Keratinocyte (primary cell): ENCODE results near the gene TMEM238. TPM values are rescaled to one million over a fixed set of nuclear protein-coding genes. Genes with fewer than 3 reads are reported as not detected.

ENCODE experiments used
- DNase-seq: peaks from one replicate; pipeline ENCODE4 v3.0.0-alpha.2; 2011; ENCODE audit warnings: low read depth, missing footprints, low spot score
- FAIRE-seq: peaks from 2 replicates; lab custom pipeline; 2011; peaks lifted over from hg19 to GRCh38; lab: Jason Lieb, UNC
- H2AFZ ChIP-seq: 2 replicates; pipeline ENCODE4 v1.6.0; 2012; ENCODE audit warnings: low read length, control low read depth, inconsistent platforms; ENCODE audit not compliant: control insufficient read depth
- H3K27ac ChIP-seq: 2 replicates; pipeline ENCODE4 v1.5.1; 2011; ENCODE audit warnings: low read length; ENCODE audit not compliant: control insufficient read depth, insufficient read depth
- H3K27me3 ChIP-seq: 3 replicates; pipeline ENCODE4 v1.6.0; 2011; ENCODE audit warnings: low read length; ENCODE audit not compliant: control insufficient read depth, insufficient read depth; ENCODE audit errors: extremely low read depth
- H3K36me3 ChIP-seq, 2 experiments: 2 replicates in 1 of 2; 3 replicates in 1 of 2; pipeline ENCODE4 v1.5.1; 2011; ENCODE audit warnings: low read length in 2 of 2, mild to moderate bottlenecking in 1 of 2; ENCODE audit not compliant: control insufficient read depth in 2 of 2, insufficient read depth in 2 of 2; ENCODE audit errors: extremely low read depth in 1 of 2
- H3K4me1 ChIP-seq: 3 replicates; pipeline ENCODE4 v1.5.1; 2011; ENCODE audit warnings: low read length; ENCODE audit not compliant: control insufficient read depth, insufficient read depth; ENCODE audit errors: extremely low read depth
- H3K4me2 ChIP-seq: 3 replicates; pipeline ENCODE4 v1.6.0; 2011; ENCODE audit warnings: low read depth, low read length; ENCODE audit not compliant: control insufficient read depth, insufficient read depth; ENCODE audit errors: extremely low read depth
- H3K4me3 ChIP-seq, 3 experiments: fragments of 200-600 bp in 1 of 3; sonication (generic) in 1 of 3; 2 replicates in 2 of 3; 3 replicates in 1 of 3; pipeline ENCODE4 v1.5.1; 2011 to 2016; ENCODE audit warnings: low read length in 3 of 3, mild to moderate bottlenecking in 3 of 3, control low read depth in 2 of 3, inconsistent platforms in 1 of 3, low read depth in 1 of 3, mixed read lengths in 1 of 3, mixed run types in 1 of 3, moderate library complexity in 1 of 3; ENCODE audit not compliant: control insufficient read depth in 2 of 3, insufficient read depth in 2 of 3; ENCODE audit errors: extremely low read depth in 1 of 3
- H3K79me2 ChIP-seq: 2 replicates; pipeline ENCODE4 v1.6.0; 2012; ENCODE audit warnings: low read length; ENCODE audit not compliant: control insufficient read depth, insufficient read depth
- H3K9ac ChIP-seq: 3 replicates; pipeline ENCODE4 v1.6.0; 2011; ENCODE audit warnings: low read length; ENCODE audit not compliant: control insufficient read depth, insufficient read depth; ENCODE audit errors: extremely low read depth
- H3K9me1 ChIP-seq: 3 replicates; pipeline ENCODE4 v1.6.0; 2011; ENCODE audit warnings: low read length; ENCODE audit not compliant: control insufficient read depth, insufficient read depth; ENCODE audit errors: extremely low read depth
- H3K9me3 ChIP-seq: 2 replicates; pipeline ENCODE4 v1.5.1; 2012; ENCODE audit warnings: low read depth, low read length; ENCODE audit not compliant: control insufficient read depth
- H4K20me1 ChIP-seq: 3 replicates; pipeline ENCODE4 v1.6.0; 2011; ENCODE audit warnings: low read length; ENCODE audit not compliant: control insufficient read depth, insufficient read depth; ENCODE audit errors: extremely low read depth
- EZH2 ChIP-seq: IDR thresholded peaks from one replicate; pipeline ENCODE4 v1.6.1; 2012; ENCODE audit warnings: inconsistent platforms, mild to moderate bottlenecking, low read length, moderate library complexity
- dilution Hi-C: fragments of 300-500 bp; cut with MboI; formaldehyde crosslinking; loops from one replicate; pipeline ENCODE4 v1.7.0; 2020; ENCODE audit warnings: low sequenced_read_pairs; ENCODE audit not compliant: extremely low pct_ligation_motif_present
- polyA minus RNA-seq, 3 experiments: library from RNA; depleted of rRNA, polyadenylated mRNA; stranded (reverse); fragments of >200 nt; gene quantifications; 1 replicate in 1 of 3; 2 replicates in 1 of 3; 3 replicates in 1 of 3; pipeline ENCODE4 v1.2.3, GENCODE V29; 2011
- polyA plus RNA-seq, 5 experiments: library from polyadenylated mRNA; depleted of rRNA in 3 of 5; stranded (reverse) in 3 of 5; stranded (forward) in 1 of 5; unstranded in 1 of 5; fragments of >200 nt; gene quantifications; 1 replicate in 1 of 5; 2 replicates in 3 of 5; 3 replicates in 1 of 5; pipeline versions ENCODE4 v1.2.1 to v1.2.3, GENCODE V29; 2011 to 2012; ENCODE audit warnings: missing spikeins in 2 of 5, low read depth in 1 of 5, low replicate concordance in 1 of 5
- TF ChIP-seq, protein P1 (sequence below), 3 experiments: IDR thresholded peaks in 1 of 3; conservative IDR thresholded peaks in 1 of 3; optimal IDR thresholded peaks in 1 of 3; 2 replicates in 2 of 3; 3 replicates in 1 of 3; pipeline versions ENCODE3 to v1.5.1; 2011; ENCODE audit warnings: low read length in 3 of 3, mild to moderate bottlenecking in 3 of 3, moderate library complexity in 2 of 3, control low read depth in 1 of 3, inconsistent platforms in 1 of 3; ENCODE audit not compliant: insufficient read depth in 2 of 3; ENCODE audit errors: extremely low read depth in 1 of 3

TMEM238 gene, protein sequence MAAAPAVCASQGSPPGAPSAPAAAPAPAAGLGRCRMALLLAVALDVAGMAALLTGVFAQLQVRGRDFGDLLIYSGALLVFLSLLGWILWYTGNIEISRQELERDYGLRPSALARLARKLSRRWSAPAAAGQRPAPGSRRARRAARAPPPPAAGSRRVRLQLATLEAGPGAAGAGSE
- polyA plus RNA-seq (0.23 to 0.31 TPM (median 0.24 TPM) in 3 replicates), polyA minus RNA-seq (0.33 TPM in 1 of 3 replicates, not detected in the others)
- polyA plus RNA-seq (2011; ENCODE audit: low read depth): 1.7 TPM
- 0.08 TPM in 1 of 2 replicates, not detected in the other for polyA plus RNA-seq (2011; cell fraction: cytosol; rRNA removed)
- not detected in 2 replicates for polyA plus RNA-seq (2011; cell fraction: nucleus; rRNA removed)
- 1.1 and 1.7 TPM in 2 replicates for polyA plus RNA-seq (2012; ENCODE audit: low replicate concordance)
- 4.8 TPM for polyA minus RNA-seq (2011; cell fraction: cytosol; rRNA and poly(A)+ RNA removed)
- polyA minus RNA-seq (2011; cell fraction: nucleus; rRNA and poly(A)+ RNA removed): 0.42 TPM in 1 of 2 replicates, not detected in the other

DNA sequence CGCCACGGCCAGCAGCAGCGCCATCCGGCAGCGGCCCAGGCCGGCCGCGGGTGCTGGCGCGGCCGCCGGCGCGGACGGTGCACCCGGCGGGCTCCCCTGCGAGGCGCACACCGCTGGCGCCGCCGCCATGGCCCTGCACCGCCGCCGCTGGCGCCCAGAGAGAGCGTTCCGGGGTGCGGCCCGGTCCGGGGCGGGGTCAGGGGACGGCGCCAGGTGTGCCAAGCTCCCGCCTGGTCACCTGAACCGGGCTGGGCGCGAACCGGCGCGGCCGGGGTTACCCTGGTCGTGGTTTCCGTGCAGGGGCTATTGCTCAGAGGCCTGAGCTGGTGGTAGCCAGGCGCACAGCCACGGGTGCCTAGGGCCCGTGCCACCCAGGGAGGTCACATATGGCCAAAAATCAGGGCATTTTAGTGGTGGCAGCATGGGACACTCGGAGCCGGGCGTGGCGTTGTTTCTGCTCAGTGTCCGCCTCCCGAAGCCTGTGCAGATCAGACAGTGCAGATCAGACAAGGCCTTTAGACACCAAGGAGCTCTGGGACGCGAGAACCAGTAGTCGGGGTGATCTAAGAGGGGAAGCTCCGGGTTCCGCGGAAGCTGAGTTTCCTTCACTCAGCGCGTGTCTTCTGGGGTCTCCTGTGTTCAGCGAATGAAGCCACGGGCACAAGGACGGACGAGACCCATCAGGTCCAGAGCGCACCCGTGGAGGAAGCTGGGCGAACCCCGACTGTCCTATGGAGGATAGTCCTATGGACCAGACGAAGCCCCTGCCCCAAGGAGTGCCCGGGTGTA is at the start of gene TMEM238:
Gene TMEM238 (minus strand): TSS at position 162 of the 789 bp plus-strand sequence. CDS start 33 bp downstream, at position 129.
- Histone ChIP-seq H3K9me1 (peaks cover 12% of the 10 kb centered on the region), H3K27ac (peak within 1 kb of the TSS; percentile 95), H3K79me2 (peaks cover 41% of the 10 kb centered on the region), H3K9me3 (no peaks in the 10 kb centered on the region), H3K27me3 (no peaks in the 10 kb centered on the region), H3K4me2 (peak within 1 kb of the TSS; percentile 93), H3K4me1 (peaks cover 25% of the 10 kb centered on the region), H4K20me1 (peaks cover 31% of the 10 kb centered on the region), H3K9ac (peak within 1 kb of the TSS; percentile 92), H2AFZ (peak within 1 kb of the TSS; percentile 87), H3K36me3 (peaks cover 21 to 34% of the 10 kb centered on the region in 2 experiments), H3K4me3 (peak within 1 kb of the TSS; percentile 76 to 97 (median 77))
- no peak for DNase-seq
- dilution Hi-C loops: no loop called here
- FAIRE-seq: no peak
- TF ChIP-seq, protein P1, sequence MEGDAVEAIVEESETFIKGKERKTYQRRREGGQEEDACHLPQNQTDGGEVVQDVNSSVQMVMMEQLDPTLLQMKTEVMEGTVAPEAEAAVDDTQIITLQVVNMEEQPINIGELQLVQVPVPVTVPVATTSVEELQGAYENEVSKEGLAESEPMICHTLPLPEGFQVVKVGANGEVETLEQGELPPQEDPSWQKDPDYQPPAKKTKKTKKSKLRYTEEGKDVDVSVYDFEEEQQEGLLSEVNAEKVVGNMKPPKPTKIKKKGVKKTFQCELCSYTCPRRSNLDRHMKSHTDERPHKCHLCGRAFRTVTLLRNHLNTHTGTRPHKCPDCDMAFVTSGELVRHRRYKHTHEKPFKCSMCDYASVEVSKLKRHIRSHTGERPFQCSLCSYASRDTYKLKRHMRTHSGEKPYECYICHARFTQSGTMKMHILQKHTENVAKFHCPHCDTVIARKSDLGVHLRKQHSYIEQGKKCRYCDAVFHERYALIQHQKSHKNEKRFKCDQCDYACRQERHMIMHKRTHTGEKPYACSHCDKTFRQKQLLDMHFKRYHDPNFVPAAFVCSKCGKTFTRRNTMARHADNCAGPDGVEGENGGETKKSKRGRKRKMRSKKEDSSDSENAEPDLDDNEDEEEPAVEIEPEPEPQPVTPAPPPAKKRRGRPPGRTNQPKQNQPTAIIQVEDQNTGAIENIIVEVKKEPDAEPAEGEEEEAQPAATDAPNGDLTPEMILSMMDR (optimal IDR thresholded peaks at IDR 0.05 in 1 of 3, IDR thresholded peaks at IDR 0.05 in 1 of 3, conservative IDR thresholded peaks at IDR 0.05 in 1 of 3; ENCODE audit: extremely low read depth in 1 of 3, insufficient read depth in 2 of 3, low read length in 3 of 3): no peak

DNA sequence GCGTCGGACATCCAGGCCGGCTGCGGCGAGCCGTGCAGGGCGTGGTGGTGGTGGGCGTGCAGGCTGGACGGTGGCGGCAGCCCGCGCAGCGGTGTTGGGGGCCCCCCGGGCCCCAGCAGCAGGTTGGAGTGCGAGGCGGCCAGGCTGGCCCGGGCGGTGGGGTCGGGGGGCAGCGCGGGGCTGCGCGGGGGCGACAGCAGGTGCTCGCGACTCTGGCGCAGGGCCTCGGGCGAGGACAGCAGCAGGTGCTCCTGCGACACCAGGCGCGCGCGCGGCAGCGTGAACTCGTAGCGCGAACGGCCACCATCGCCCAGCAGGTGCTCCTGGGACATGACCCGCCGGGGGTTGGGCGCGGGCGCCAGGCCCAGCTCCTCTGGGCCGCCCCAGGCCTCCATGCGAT is 49.2 kb upstream of the TMEM238 start:
- dilution Hi-C loops: no loop called here
- TF ChIP-seq, protein P1 (optimal IDR thresholded peaks at IDR 0.05 in 1 of 3, IDR thresholded peaks at IDR 0.05 in 1 of 3, conservative IDR thresholded peaks at IDR 0.05 in 1 of 3; ENCODE audit: extremely low read depth in 1 of 3, insufficient read depth in 2 of 3, low read length in 3 of 3): no peak
- no peak for TF ChIP-seq EZH2
- no peak for FAIRE-seq
- H4K20me1 ChIP-seq: peaks cover 8% of the 10 kb centered on the region
- no peaks in the 10 kb centered on the region for H3K36me3 ChIP-seq
- no peak overlapping the region for H3K4me3 ChIP-seq
- peaks cover 21% of the 10 kb centered on the region for H3K27me3 ChIP-seq
- no peaks in the 10 kb centered on the region for H3K79me2 ChIP-seq
- no peaks in the 10 kb centered on the region for H3K4me1 ChIP-seq
- no peak overlapping the region for H3K27ac ChIP-seq
- H3K9me1 ChIP-seq: no peaks in the 10 kb centered on the region
- H2AFZ ChIP-seq: no peak overlapping the region
- H3K4me2 ChIP-seq: no peak overlapping the region
- no peak for DNase-seq
- no peak overlapping the region for H3K9ac ChIP-seq
- no peaks in the 10 kb centered on the region for H3K9me3 ChIP-seq
